Activated CD4-positive, alpha-beta T cell treated with anti-CD3 and anti-CD28 coated beads, Interleukin-2, amount 50 U/mL, for 1 hour (primary cell): ENCODE measurements around the gene ZNF701.
"Not testable (repeated sequence)": the region's sequence is repeated elsewhere in the genome, so short reads cannot be mapped to it uniquely, and the experiment has no call there.

Source experiments
- DNase-seq: peaks from one replicate; pipeline ENCODE4 v3.0.0-alpha.2; 2020

Gene ZNF701

GRCh38 chr19:52566588-52566987 is 3.5 kb upstream of the ZNF701 start:
- DNase-seq: no peak

GRCh38 chr19:52567921-52568320 is 2.2 kb upstream of the ZNF701 start:
- DNase-seq: no peak

GRCh38 chr19:52569638-52569999 is 468 bp upstream of the ZNF701 start:
- DNase-seq: not testable (repeated sequence)

- DNase-seq: no peak
Observed at GRCh38 chr19:52584736-52585440, 14.8 kb downstream of the ZNF701 start.

- DNase-seq: no peak
Observed at GRCh38 chr19:52585604-52586003, 15.5 kb downstream of the ZNF701 start.

- no peak for DNase-seq
Observed at GRCh38 chr19:52590728-52591127, 20.6 kb downstream of the ZNF701 start.

GRCh38 chr19:52592301-52592700 is 22.2 kb downstream of the ZNF701 start:
- no peak for DNase-seq

GRCh38 chr19:52593441-52593840 is 23.4 kb downstream of the ZNF701 start:
- DNase-seq: not testable (repeated sequence)

- no peak for DNase-seq
Observed at GRCh38 chr19:52599241-52599640, 29.2 kb downstream of the ZNF701 start.

- DNase-seq: no peak
Observed at GRCh38 chr19:52600639-52601024, 30.5 kb downstream of the ZNF701 start.

GRCh38 chr19:52601025-52601973 is 31.2 kb downstream of the ZNF701 start:
- DNase-seq: peak; percentile 95

- DNase-seq: not testable (repeated sequence)
Observed at GRCh38 chr19:52601974-52602366, 31.9 kb downstream of the ZNF701 start.

- DNase-seq: no peak
Observed at GRCh38 chr19:52602941-52603340, 32.9 kb downstream of the ZNF701 start.

- no peak for DNase-seq
Observed at GRCh38 chr19:52603558-52604207, 33.6 kb downstream of the ZNF701 start.

GRCh38 chr19:52613299-52613906 is 43.3 kb downstream of the ZNF701 start:
- DNase-seq: no peak

- DNase-seq: no peak
Observed at GRCh38 chr19:52621376-52621775, 51.3 kb downstream of the ZNF701 start.

GRCh38 chr19:52622261-52622660 is 52.2 kb downstream of the ZNF701 start:
- no peak for DNase-seq

- DNase-seq: no peak
Observed at GRCh38 chr19:52626915-52627314, 56.8 kb downstream of the ZNF701 start.

- not testable (repeated sequence) for DNase-seq
Observed at GRCh38 chr19:52627441-52627840, 57.4 kb downstream of the ZNF701 start.

GRCh38 chr19:52635786-52636570 is 65.9 kb downstream of the ZNF701 start:
- DNase-seq: no peak
